Stimulated activated CD4-positive, alpha-beta T cell treated with anti-CD3 and anti-CD28 coated beads, Interleukin-1b, Interleukin-23, amount 100 ng/mL, for 4 hours (primary cell): ENCODE measurements around the gene TBC1D16.

Source experiments
- DNase-seq, 2 donors: peaks; one replicate each; pipeline ENCODE4 v3.0.0-alpha.2; 2020; ENCODE audit warnings: low read depth in 2 of 2

Gene TBC1D16

GRCh38 chr17:79892457-79893241 lies 143.0 kb downstream of the TBC1D16 start:
- DNase-seq, result no peak

- DNase-seq, result no peak
Observed at GRCh38 chr17:79891113-79891730, 144.4 kb downstream of the TBC1D16 start.

- no peak for DNase-seq
Observed at GRCh38 chr17:79890706-79891105, 145.0 kb downstream of the TBC1D16 start.

- no peak for DNase-seq
Observed at GRCh38 chr17:79888811-79889634, 146.6 kb downstream of the TBC1D16 start.

- DNase-seq, result no peak
Observed at GRCh38 chr17:79888009-79888540, 147.6 kb downstream of the TBC1D16 start.

- DNase-seq, result no peak
Observed at GRCh38 chr17:79887451-79887991, 148.2 kb downstream of the TBC1D16 start.

GRCh38 chr17:79883202-79883601 lies 152.5 kb downstream of the TBC1D16 start:
- DNase-seq, result no peak
